Panc1 (cell line): ENCODE measurements around the gene TPRX1. TPM values are rescaled to one million over a fixed set of nuclear protein-coding genes. Genes with fewer than 3 reads are reported as not detected.

ENCODE experiments used
- ATAC-seq: fragments of 200-7000 bp; cut with Tn5 transposase; 2 replicates; pipeline ENCODE4 v1.9.1; 2020; ENCODE audit warnings: mild to moderate bottlenecking, moderate library complexity
- BruUV-seq: library from RNA; stranded (reverse); fragments of 400-500 nt; replicated peaks from 2 replicates; lab custom pipeline; 2021; lab: Mats Ljungman, UMichigan
- CTCF ChIA-PET: fragments of 300-600 bp; sonication (Branson Sonifier 250); formaldehyde crosslinking; loops from one replicate; lab custom pipeline; 2022; ENCODE audit warnings: antibody characterized with exemption; lab: Charles Lee
- POLR2A ChIA-PET: fragments of 300-600 bp; sonication (Branson Sonifier 250); formaldehyde crosslinking; loops from one replicate; lab custom pipeline; 2022; ENCODE audit warnings: antibody characterized with exemption; lab: Charles Lee
- DNase-seq: peaks from one replicate; pipeline ENCODE4 v3.0.0-alpha.2; 2010; ENCODE audit warnings: low read depth, low spot score
- H3K27ac ChIP-seq: 2 replicates; pipeline ENCODE4 v1.5.1; 2011; ENCODE audit warnings: mild to moderate bottlenecking, low read length, inconsistent platforms
- H3K27me3 ChIP-seq: fragments of 200-500 bp; sonication (Bioruptor generic); 2 replicates; pipeline ENCODE4 v1.6.0; 2014; ENCODE audit warnings: low read length, inconsistent platforms; ENCODE audit not compliant: control insufficient read depth, insufficient read depth
- H3K36me3 ChIP-seq: fragments of 200-500 bp; sonication (Bioruptor generic); 2 replicates; pipeline ENCODE4 v1.5.1; 2014; ENCODE audit warnings: inconsistent platforms, mild to moderate bottlenecking, low read length, moderate library complexity; ENCODE audit not compliant: control insufficient read depth, insufficient read depth
- H3K4me1 ChIP-seq: 2 replicates; pipeline ENCODE4 v1.5.1; 2011; ENCODE audit warnings: inconsistent platforms, mild to moderate bottlenecking, low read length, moderate library complexity; ENCODE audit not compliant: control insufficient read depth, insufficient read depth
- H3K4me3 ChIP-seq, 2 experiments: 2 replicates each; pipeline ENCODE4 v1.5.1; 2011 to 2012; ENCODE audit warnings: low read depth in 2 of 2, low read length in 2 of 2, mild to moderate bottlenecking in 2 of 2, inconsistent platforms in 1 of 2, moderate library complexity in 1 of 2
- H3K9me3 ChIP-seq: fragments of 200-500 bp; sonication (Bioruptor generic); 2 replicates; pipeline ENCODE4 v1.5.1; 2014; ENCODE audit warnings: low read depth, mild to moderate bottlenecking, inconsistent platforms, low read length, moderate library complexity; ENCODE audit not compliant: control insufficient read depth, insufficient read depth
- CTCF ChIP-seq: fragments of 450-650 bp; IDR thresholded peaks from 2 replicates; pipeline ENCODE4 v1.5.1; 2017; ENCODE audit warnings: mild to moderate bottlenecking
- POLR2AphosphoS5 ChIP-seq: IDR thresholded peaks from 2 replicates; pipeline ENCODE4 v1.6.1; 2012; ENCODE audit warnings: mild to moderate bottlenecking, low read depth, low read length, moderate library complexity
- REST ChIP-seq, 2 experiments: IDR thresholded peaks; 2 replicates each; pipeline ENCODE4 v1.6.1; 2011 to 2012; ENCODE audit warnings: low read depth in 2 of 2, control low read depth in 1 of 2, low read length in 1 of 2, mild to moderate bottlenecking in 1 of 2, moderate library complexity in 1 of 2; ENCODE audit not compliant: insufficient read depth in 1 of 2
- SIN3A ChIP-seq: IDR thresholded peaks from 2 replicates; pipeline ENCODE4 v1.6.1; 2012; ENCODE audit warnings: low read depth, mild to moderate bottlenecking, low read length, moderate library complexity, borderline replicate concordance; ENCODE audit not compliant: insufficient read depth
- TCF7L2 ChIP-seq: IDR thresholded peaks from 2 replicates; pipeline ENCODE4 v1.6.1; 2011; ENCODE audit warnings: mild to moderate bottlenecking, low read depth, low read length, inconsistent platforms
- in situ Hi-C: cut with HindIII; loops from 2 replicates; pipeline ENCODE4 v1.10.0; 2016; ENCODE audit warnings: low sequenced_read_pairs, low pct_unique_long_range_greater_than_20kb
- intact Hi-C: fragments of 100-400 bp; cut with micrococcal nuclease; formaldehyde crosslinking; loops from one replicate; pipeline ENCODE4 v1.10.0; 2022; ENCODE audit not compliant: unreplicated experiment
- total RNA-seq: library from RNA; stranded (reverse); gene quantifications from one replicate; pipeline ENCODE4 v1.2.1, GENCODE V29; 2021; ENCODE audit not compliant: unreplicated experiment

TPRX1 gene
- total RNA-seq, 1 experiment from 2014 or later = not detected

GRCh38 chr19:47768604-47769003 lies 35.7 kb downstream of the TPRX1 start:
- DNase-seq (no peak), ATAC-seq (no peak)
- CTCF ChIA-PET = no interaction called here
- Histone ChIP-seq H3K36me3 (no peaks in the 10 kb centered on the region), H3K27me3 (no peaks in the 10 kb centered on the region), H3K27ac (no peak overlapping the region), H3K4me3 (no peak overlapping the region), H3K4me1 (no peaks in the 10 kb centered on the region), H3K9me3 (no peaks in the 10 kb centered on the region)
- no peak for TF ChIP-seq POLR2AphosphoS5
- POLR2A ChIA-PET = interaction anchor here (0.6 kb wide), 1 partner anchor 452 kb away, joined by 14 read pairs; no protein-coding TSS in a partner anchor
- intact Hi-C loops (no loop called here), in situ Hi-C loops (no loop called here)
- BruUV-seq = no TSS peak

- no peak overlapping the region for H3K4me3 ChIP-seq
- no peak for DNase-seq
- H3K27ac ChIP-seq = no peak overlapping the region
- POLR2A ChIA-PET = interaction anchor here (0.9 kb wide), 1 partner anchor 11 kb away, joined by 3 read pairs; no protein-coding TSS in a partner anchor
- in situ Hi-C loops (no loop called here), intact Hi-C loops (loop anchor here (2.0 kb wide), 1 partner anchor 21 kb away; no protein-coding TSS in a partner anchor)
- TF ChIP-seq CTCF = no peak
- no peak for TF ChIP-seq SIN3A
- no peak for TF ChIP-seq TCF7L2
- no peak for TF ChIP-seq POLR2AphosphoS5
- no peak for TF ChIP-seq REST (IDR thresholded peaks at IDR 0.05; ENCODE audit: insufficient read depth in 1 of 2, low read depth in 2 of 2, low read length in 1 of 2)
- no peaks in the 10 kb centered on the region for H3K36me3 ChIP-seq
- ATAC-seq = no peak
- H3K9me3 ChIP-seq = no peaks in the 10 kb centered on the region
- H3K4me1 ChIP-seq = no peaks in the 10 kb centered on the region
- H3K27me3 ChIP-seq = no peaks in the 10 kb centered on the region
- CTCF ChIA-PET = interaction anchor here (0.6 kb wide), 1 partner anchor 262 kb away, joined by 3 read pairs; no protein-coding TSS in a partner anchor
- BruUV-seq = no TSS peak
Measured at GRCh38 chr19:47767349-47767748, 37.0 kb downstream of the TPRX1 start.

GRCh38 chr19:47766670-47767069 lies 37.7 kb downstream of the TPRX1 start:
- DNase-seq = no peak
- no TSS peak for BruUV-seq
- H3K27ac ChIP-seq = no peak overlapping the region
- no peak for ATAC-seq
- H3K9me3 ChIP-seq = no peaks in the 10 kb centered on the region
- intact Hi-C loops (loop anchor here (2.0 kb wide), 1 partner anchor 22 kb away; no protein-coding TSS in a partner anchor), in situ Hi-C loops (no loop called here)
- no peaks in the 10 kb centered on the region for H3K36me3 ChIP-seq
- H3K4me1 ChIP-seq = no peaks in the 10 kb centered on the region
- H3K27me3 ChIP-seq = no peaks in the 10 kb centered on the region
- CTCF ChIA-PET = interaction anchor here (0.6 kb wide), 1 partner anchor 89 kb away, joined by 3 read pairs; no protein-coding TSS in a partner anchor
- POLR2A ChIA-PET = interaction anchor here (0.9 kb wide), 1 partner anchor 11 kb away, joined by 3 read pairs; no protein-coding TSS in a partner anchor
- H3K4me3 ChIP-seq = no peak overlapping the region
- TF ChIP-seq REST (IDR thresholded peaks at IDR 0.05; ENCODE audit: insufficient read depth in 1 of 2, low read depth in 2 of 2, low read length in 1 of 2) = no peak
- no peak for TF ChIP-seq CTCF
- no peak for TF ChIP-seq SIN3A
- no peak for TF ChIP-seq TCF7L2
- no peak for TF ChIP-seq POLR2AphosphoS5
